Right lobe of liver (tissue), 4 donors: ENCODE measurements around the gene OR5T3.

Experiments
- POLR2A ChIP-seq: fragments of 450-650 bp; IDR thresholded peaks from one replicate; pipeline ENCODE4 v1.6.1; 2017; ENCODE audit warnings: antibody characterized with exemption, mild to moderate bottlenecking
- TF ChIP-seq, protein P1 (sequence below), 4 donors: fragments of 200-600 bp in 3 of 4; fragments of 450-650 bp in 1 of 4; IDR thresholded peaks; one replicate each; pipeline versions ENCODE4 v1.5.1 to v1.8.0; 2016 to 2022; ENCODE audit warnings: antibody characterized with exemption in 4 of 4, mild to moderate bottlenecking in 2 of 4
- donor health status: DM: no; HTN: no; CAD: no.
- donor health status: DM: no; HTN: no; CAD: no.
- donor health status: DM: no; HTN: yes; CAD: no.

- TF ChIP-seq, protein P1, sequence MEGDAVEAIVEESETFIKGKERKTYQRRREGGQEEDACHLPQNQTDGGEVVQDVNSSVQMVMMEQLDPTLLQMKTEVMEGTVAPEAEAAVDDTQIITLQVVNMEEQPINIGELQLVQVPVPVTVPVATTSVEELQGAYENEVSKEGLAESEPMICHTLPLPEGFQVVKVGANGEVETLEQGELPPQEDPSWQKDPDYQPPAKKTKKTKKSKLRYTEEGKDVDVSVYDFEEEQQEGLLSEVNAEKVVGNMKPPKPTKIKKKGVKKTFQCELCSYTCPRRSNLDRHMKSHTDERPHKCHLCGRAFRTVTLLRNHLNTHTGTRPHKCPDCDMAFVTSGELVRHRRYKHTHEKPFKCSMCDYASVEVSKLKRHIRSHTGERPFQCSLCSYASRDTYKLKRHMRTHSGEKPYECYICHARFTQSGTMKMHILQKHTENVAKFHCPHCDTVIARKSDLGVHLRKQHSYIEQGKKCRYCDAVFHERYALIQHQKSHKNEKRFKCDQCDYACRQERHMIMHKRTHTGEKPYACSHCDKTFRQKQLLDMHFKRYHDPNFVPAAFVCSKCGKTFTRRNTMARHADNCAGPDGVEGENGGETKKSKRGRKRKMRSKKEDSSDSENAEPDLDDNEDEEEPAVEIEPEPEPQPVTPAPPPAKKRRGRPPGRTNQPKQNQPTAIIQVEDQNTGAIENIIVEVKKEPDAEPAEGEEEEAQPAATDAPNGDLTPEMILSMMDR (IDR thresholded peaks at IDR 0.05) = no peak
- no peak for TF ChIP-seq POLR2A
Observed at GRCh38 chr11:56292154-56292553, 40.1 kb downstream of the OR5T3 start, which contains the start of gene OR8H1.
